Putamen (tissue), 1 donor: ENCODE data around the gene PRDM8.
"Not testable (repeated sequence)": the region's sequence is repeated elsewhere in the genome, so short reads cannot be mapped to it uniquely, and the experiment has no call there.

ENCODE experiments used
- DNase-seq: peaks from one replicate; pipeline ENCODE4 v3.0.0-alpha.2; 2016; ENCODE audit warnings: low spot score

Gene PRDM8

DNA sequence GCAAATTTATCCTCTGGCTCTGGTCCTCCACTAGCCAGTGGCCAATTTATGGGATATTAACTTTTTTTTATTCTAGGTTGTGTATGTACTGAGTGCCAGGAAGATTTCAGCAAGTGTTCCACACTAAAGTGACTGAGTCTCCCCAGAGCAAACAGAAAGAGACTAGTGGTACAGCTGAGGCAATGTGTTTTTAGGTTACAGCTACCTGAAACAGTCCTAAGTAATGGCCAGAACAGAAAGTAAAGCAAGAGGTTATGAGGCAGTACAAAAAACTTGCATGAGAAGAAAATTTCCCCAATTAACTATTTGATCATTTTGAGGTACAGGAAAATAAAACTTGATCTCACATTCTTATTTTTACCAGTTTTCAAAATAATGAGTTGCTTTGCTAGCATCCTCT, 31.2 kb downstream of the PRDM8 start:
- DNase-seq = no peak

DNA sequence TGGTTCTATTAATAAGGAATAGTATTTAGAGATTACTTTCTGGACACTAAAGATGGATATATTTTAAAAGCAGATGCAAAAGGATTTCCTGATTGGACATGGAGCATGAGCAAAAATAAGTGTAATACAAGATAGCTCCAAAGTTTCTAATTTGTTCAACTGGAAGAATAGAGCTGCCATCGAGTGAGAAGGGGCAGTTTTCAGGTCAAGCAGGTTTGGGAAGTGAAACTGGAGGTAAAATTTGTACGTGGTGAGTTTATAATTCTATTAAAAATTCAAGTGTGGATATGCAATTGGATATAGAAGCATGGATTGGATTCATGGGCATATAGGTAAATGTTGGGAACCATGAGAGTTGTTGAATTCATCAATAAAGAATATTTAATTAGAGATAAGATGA, 31.8 kb downstream of the PRDM8 start:
- no peak for DNase-seq

DNA sequence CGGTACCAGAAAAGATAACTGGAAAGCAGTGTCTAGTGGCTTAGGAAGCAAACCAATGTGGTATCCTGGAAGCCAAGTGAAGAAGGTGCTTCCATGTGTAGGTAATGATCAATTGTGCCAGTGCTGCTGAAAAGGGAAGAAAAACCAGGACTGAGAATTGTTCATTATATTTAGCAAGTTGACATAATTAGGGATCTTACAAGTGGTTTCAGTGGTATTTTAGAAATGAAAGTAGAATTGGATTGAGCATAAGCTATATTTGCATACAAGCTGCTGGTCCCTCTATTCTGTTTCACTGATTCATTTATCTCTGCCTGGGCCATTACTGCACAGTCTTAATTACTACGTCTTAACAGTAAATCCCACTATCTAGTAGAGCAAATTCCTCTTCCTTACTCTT, 32.3 kb downstream of the PRDM8 start:
- no peak for DNase-seq

DNA sequence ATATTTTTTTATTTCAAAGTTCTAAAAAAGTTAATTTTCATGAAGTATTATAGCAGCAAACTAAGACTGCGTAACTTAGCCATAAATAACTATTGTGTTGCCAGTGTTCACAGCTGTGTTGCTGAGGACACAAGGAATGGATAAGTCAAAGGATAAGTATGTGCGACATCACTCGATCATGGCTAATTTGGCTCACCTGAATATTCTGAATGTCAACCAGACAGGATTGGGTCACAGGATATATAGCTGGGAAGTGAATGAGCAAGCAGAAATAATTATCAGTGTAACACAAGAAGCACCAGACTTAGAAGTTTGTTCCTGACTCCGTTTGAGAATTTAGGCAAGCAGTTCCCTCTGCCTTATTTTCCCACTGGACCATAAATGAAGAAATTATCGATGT, 33.9 kb downstream of the PRDM8 start:
- DNase-seq = no peak

DNA sequence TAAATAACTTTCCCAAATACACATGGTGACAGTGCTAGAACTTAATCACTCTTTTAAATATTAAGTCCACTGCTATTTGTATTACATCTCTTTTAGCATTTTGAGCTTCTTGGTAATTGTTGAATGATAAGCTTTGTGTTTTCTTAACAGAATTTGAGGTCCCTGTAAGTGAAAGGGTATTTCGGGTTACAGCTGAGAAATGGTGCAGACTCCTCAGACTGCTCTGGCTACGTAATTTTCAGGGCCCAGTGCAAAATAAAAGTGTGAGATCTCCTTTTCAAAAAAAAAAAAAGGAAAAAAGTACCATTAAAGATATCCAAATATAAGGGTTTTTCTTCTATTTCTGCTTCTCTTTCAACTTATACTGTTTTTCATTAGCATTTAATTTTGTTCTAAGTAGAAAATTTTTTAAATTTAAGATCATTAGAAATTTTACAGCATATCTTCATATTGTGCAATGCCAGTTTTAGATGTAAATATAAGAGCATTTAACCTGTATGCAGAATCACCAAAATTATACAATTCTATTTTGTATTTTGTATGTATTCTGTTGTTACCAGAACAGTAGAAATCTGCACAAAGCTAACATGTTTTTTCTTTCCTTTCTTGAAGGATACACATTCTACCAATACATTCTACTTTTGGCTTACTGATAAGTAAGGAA, 35.5 kb downstream of the PRDM8 start:
- no peak for DNase-seq

DNA sequence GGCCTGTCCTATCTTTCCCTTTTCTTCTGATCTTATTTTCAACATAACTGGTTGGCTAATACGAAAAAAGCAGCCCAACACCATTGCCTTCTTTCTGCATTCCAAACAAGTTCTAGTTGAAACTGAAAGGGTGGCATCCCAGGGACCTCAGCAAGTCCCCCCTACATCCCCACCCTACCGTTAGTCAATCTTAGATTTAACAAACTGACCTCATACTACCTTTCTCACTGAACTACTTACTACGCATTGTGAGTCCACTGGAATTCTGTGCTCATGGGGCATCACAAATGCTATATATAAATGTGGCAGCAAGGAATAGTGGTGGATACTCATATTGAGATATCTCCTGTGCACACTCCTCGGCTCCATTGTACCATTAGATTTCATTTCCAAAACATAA, 36.1 kb downstream of the PRDM8 start:
- DNase-seq = no peak

DNA sequence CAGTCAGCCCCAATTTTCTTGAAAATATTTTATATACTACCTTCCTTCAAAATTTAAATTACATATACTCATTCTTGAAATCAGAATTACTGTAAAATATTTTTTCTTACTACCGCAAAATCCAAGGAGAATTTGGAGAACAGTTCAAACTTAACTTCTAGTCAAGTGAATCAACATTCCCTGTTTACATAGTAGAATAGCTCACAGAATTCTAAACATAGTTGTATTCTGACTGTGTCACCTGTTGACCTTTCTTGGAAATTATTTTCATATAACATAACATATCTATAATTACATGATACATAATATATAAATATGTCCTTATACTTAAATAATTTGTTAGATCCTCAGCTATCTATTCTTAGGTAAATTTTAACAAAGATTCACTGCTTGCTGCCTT, 38.1 kb downstream of the PRDM8 start:
- DNase-seq = no peak

DNA sequence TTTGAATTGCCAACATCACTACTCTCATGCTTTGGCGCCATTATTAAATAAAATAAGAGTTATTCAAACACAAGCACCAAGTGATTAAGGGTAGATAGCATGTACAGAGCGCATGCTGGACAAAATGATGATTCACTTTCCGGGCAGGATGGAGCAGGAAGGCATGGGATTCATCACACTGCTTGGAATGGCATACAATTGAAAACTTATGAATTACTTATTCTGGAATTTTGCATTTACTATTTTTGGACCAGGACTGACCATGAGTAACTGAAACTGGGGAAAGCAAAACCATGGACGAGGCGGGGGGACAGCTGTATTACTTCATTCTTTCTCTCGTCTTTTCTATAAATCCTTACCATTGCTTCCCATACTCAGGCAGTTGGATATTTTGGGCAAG, 40.7 kb downstream of the PRDM8 start:
- DNase-seq = no peak

DNA sequence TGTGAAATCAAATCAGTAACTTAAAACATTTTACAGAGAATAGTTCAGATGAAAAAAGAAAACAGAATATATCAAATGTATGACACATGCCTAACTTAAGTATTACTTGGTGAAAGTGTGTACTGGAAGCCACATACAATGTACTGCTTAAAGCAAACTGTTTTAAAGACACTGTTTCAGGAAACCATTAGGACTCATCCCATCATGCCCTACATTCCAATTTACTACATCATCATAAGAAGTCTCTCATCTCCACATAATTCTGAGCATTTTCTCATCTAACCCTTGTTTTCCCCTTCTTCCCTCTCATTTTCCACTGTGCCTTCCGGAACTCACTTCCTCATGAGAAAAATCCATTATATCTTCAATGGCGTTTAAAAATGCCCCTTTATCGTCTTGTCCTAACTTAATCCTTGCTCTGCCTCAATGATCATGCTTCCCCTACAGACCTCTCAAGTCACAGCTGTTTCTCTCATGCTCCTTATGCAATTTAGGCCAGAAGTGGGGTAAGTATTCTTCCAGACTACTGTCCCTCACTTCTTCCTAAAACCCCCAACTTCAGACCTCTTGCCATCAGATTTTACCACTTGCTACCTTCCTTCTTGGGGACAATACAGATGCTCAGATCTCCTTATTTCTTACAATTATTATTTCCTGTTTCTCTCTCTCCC, 42.3 kb downstream of the PRDM8 start:
- DNase-seq = no peak

DNA sequence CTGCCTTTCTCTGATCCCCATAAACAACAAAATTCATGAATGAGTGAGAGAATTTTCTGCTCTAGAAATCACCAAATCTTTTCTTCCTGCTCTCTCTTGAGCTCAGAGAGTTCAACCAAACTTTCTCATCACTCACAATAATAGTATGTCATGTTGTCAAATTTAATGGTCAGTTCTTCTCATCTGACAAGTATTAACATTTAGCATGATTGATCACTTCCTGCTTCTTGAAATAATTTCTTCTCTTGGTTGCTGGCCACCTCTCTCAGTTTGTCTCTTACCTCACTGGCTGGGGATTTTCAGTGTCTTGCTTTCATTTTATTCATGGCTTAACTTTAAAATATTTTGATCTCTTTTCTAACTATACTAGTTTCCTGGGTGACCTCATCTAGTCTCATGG, 43.7 kb downstream of the PRDM8 start:
- DNase-seq = no peak

DNA sequence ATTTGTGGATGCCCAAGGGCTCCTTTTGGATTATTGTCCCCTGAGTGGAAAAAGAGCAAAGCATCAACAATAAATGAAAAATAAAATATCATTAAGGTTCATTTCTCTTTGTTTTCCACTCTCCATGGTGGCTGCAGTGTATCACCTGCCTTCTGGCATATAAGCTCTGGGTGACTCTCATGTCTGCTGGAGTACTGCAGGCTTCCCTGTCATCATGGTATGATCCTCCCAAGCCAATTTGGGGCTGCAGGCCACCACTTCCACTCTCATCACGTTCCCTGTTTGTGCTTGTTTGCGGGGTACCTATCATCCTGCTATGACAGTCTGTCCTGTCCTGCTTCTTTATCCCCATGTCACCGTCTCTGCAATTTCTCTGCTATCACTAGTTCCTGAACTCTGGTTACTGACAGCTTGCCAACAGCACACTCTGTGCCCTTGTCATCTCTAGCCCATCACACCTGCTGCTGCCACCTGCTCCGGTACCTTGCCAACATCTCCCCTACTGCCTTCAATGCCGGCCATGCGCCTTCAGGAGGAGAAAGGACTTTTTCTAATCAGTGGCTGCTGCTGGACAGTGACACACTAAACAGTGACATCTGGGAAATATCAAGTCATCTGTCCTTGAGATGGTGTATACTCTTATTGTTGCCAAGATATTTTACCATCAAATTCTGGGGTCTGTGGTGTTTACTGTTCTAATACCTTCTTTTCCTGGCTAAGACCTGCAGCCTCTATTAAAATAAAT, 46.1 kb downstream of the PRDM8 start:
- no peak for DNase-seq

DNA sequence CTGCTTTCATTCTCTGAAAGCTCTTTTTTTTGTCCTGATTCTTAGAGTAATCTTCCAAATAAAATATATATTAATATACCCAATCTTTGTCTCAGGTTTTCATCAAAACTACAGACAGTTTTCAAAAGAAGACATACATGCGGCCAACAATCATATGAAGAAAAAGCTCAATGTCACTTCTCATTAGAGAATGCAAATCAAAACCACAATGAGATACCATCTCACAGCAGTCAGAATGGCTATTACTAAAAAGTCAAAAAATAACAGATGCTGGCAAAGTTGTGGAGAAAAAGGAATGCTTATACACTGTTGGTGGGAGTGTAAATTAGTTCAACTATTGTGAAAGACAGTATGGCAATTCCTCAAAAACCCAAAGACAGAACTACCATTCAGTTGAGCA, 50.2 kb downstream of the PRDM8 start:
- DNase-seq = not testable (repeated sequence)

DNA sequence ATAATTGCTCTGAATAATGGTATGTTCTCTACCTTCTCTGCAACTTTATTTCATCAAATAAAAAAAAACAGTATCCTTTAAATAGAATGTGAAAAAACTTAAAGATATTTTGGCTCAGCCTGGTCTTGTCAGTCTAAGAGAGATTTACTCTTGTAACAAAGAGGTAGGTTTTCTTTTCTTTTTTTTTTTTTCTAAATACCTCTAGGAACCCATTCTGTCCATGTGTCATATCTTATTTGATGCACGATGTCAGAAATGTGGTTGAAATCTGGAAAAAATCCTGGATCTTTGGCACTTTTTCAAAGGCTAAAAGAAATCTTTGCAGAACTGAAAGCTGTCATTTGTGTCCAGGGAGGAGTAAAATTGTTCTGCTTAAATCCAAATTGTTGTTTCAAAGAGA, 51.8 kb downstream of the PRDM8 start:
- DNase-seq = no peak

DNA sequence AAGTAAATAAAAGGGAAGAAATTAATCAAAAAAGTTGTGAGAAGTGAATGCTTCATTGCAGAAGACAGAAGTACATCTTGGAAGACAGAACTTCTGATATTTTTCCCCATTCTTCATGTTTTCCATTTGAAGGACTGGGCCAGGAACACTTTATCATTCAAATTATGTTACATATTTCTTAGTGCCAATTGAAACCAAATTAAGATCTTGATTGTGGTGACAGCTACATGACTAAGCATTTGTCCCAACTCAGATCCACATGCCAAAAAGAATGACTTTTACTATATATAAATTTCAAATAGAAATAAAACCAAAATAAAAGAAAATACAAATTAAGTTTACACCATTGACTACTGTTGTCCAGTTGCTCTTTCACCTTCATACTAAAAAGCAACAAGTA, 55.1 kb downstream of the PRDM8 start:
- no peak for DNase-seq

DNA sequence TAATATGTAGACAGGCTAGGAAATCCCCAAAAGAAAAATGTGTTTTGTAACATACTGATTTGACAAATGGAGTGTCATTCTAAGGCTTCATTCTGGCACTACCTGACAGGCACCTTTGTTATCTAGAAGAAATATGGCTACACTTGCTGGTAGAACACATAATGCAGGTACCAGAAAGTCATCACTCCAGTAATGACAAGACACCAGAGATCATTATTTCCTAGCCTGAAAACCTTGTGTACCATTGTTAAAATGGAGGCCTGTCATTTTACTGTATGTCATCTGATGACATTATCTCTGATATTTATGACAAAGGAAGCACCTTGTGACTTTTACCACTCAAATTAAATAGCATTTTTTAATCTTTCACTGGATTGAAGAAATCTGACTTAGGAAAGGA, 55.6 kb downstream of the PRDM8 start:
- DNase-seq = no peak

DNA sequence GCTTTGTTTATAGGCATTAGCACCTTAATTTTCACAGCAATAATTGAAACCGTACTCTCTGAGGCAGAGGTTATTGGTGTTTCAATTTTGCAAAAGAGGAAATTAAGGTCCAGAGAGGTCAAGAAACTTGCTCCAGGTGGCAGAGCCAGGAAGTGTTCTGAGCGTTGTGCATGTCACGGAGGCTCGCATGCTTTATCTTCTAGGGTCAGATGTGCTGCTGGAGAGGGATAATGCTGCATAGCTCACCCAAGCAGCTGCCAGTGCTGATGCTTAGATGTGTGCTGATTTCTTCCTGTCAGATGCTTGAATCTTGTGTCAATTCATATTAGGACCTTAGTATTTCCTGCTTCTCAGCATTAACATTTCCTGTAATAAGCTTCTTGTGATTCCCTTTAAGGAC, 56.2 kb downstream of the PRDM8 start:
- no peak for DNase-seq
